ENCODE measurements around the gene CCDC34.

- TF ChIP-seq CTCF (conservative IDR thresholded peaks at IDR 0.05; ENCODE audit: low read length) (no peak), EZH2phosphoT487 (IDR thresholded peaks at IDR 0.05; ENCODE audit: borderline replicate concordance) (no peak)
Observed at GRCh38 chr11:27294654-27295053, 68.4 kb downstream of the CCDC34 start.
